ENCODE results near the gene RAD51C. TPM values are rescaled to one million over a fixed set of nuclear protein-coding genes. Genes with fewer than 3 reads are reported as not detected.
"Not testable (repeated sequence)": the region's sequence is repeated elsewhere in the genome, so short reads cannot be mapped to it uniquely, and the experiment has no call there.

The RAD51C gene
- total and polyA plus RNA-seq, 8 donors, result 21.6 to 42.5 (median 35.8) TPM

GRCh38 chr17:58734040-58734439, 41.6 kb downstream of the RAD51C start:
- no peak for TF ChIP-seq CTCF (IDR thresholded peaks at IDR 0.05)
- no peaks in the 10 kb centered on the region for H3K27me3 ChIP-seq
- H3K9me3 ChIP-seq, result no peaks in the 10 kb centered on the region
- H3K27ac ChIP-seq, result no peak overlapping the region
- peaks cover 0 to 19% of the 10 kb centered on the region in 2 donors for H3K36me3 ChIP-seq
- no peak overlapping the region for H3K4me3 ChIP-seq
- ATAC-seq, result no peak
- no peaks in the 10 kb centered on the region for H3K4me1 ChIP-seq
- DNase-seq, result no peak
- intact Hi-C loops (cut with DNase I), result no loop called here

GRCh38 chr17:58734811-58735210, 42.4 kb downstream of the RAD51C start:
- no peak for TF ChIP-seq CTCF (IDR thresholded peaks at IDR 0.05)
- H3K27ac ChIP-seq, result no peak overlapping the region
- ATAC-seq, result no peak

GRCh38 chr17:58741121-58741625, 48.8 kb downstream of the RAD51C start:
- intact Hi-C loops (cut with DNase I), result no loop called here

More at GRCh38 chr17:58734811-58735210, 42.4 kb downstream of the RAD51C start:
- no peaks in the 10 kb centered on the region for H3K4me1 ChIP-seq
- peaks cover 0 to 19% of the 10 kb centered on the region in 2 donors for H3K36me3 ChIP-seq
- H3K4me3 ChIP-seq, result no peak overlapping the region
- intact Hi-C loops (cut with DNase I), result no loop called here
- no peaks in the 10 kb centered on the region for H3K9me3 ChIP-seq
- no peak for DNase-seq
- H3K27me3 ChIP-seq, result no peaks in the 10 kb centered on the region

GRCh38 chr17:58747674-58748073, 55.3 kb downstream of the RAD51C start:
- Histone ChIP-seq H3K27ac (no peak overlapping the region), H3K36me3 (no peaks in the 10 kb centered on the region), H3K4me3 (no peak overlapping the region), H3K27me3 (peaks cover 0 to 11% of the 10 kb centered on the region in 2 donors), H3K4me1 (no peaks in the 10 kb centered on the region), H3K9me3 (no peaks in the 10 kb centered on the region)
- ATAC-seq (no peak), DNase-seq (no peak)
- no peak for TF ChIP-seq CTCF (IDR thresholded peaks at IDR 0.05)
- intact Hi-C loops (cut with DNase I), result no loop called here

More at GRCh38 chr17:58741121-58741625, 48.8 kb downstream of the RAD51C start:
- Histone ChIP-seq H3K4me1 (no peaks in the 10 kb centered on the region), H3K27me3 (no peaks in the 10 kb centered on the region), H3K27ac (no peak overlapping the region), H3K4me3 (no peak overlapping the region), H3K9me3 (no peaks in the 10 kb centered on the region), H3K36me3 (no peaks in the 10 kb centered on the region)
- no peak for TF ChIP-seq CTCF (IDR thresholded peaks at IDR 0.05)
- DNase-seq (no peak), ATAC-seq (peak; percentile 23)

- H3K9me3 ChIP-seq; H3K4me3 ChIP-seq; ATAC-seq; H3K36me3 ChIP-seq; intact Hi-C loops (cut with DNase I); H3K27ac ChIP-seq; DNase-seq; H3K4me1 ChIP-seq: not testable (repeated sequence)
- peaks cover 0 to 28% of the 10 kb centered on the region in 2 donors for H3K27me3 ChIP-seq
These were observed 57.2 kb downstream of the RAD51C start for GRCh38 chr17:58749627-58750026.

GRCh38 chr17:58753026-58753425, 60.6 kb downstream of the RAD51C start:
- H3K4me3 ChIP-seq, result no peak overlapping the region
- no peaks in the 10 kb centered on the region for H3K36me3 ChIP-seq
- no peak for TF ChIP-seq CTCF (IDR thresholded peaks at IDR 0.05)
- peaks cover 7 to 17% of the 10 kb centered on the region in 2 donors for H3K4me1 ChIP-seq
- intact Hi-C loops (cut with DNase I), result no loop called here
- no peaks in the 10 kb centered on the region for H3K9me3 ChIP-seq
- peaks cover 18 to 62% of the 10 kb centered on the region in 2 donors for H3K27me3 ChIP-seq
- DNase-seq (no peak), ATAC-seq (no peak)
- H3K27ac ChIP-seq, result no peak overlapping the region
